ENCODE results near the gene OSBPL6. TPM values are rescaled to one million over a fixed set of nuclear protein-coding genes. Genes with fewer than 3 reads are reported as not detected.
"Not testable (repeated sequence)": the region's sequence is repeated elsewhere in the genome, so short reads cannot be mapped to it uniquely, and the experiment has no call there.

Gene OSBPL6
- polyA plus RNA-seq, 3 donors = 0.22 to 0.48 (median 0.43) TPM

DNA sequence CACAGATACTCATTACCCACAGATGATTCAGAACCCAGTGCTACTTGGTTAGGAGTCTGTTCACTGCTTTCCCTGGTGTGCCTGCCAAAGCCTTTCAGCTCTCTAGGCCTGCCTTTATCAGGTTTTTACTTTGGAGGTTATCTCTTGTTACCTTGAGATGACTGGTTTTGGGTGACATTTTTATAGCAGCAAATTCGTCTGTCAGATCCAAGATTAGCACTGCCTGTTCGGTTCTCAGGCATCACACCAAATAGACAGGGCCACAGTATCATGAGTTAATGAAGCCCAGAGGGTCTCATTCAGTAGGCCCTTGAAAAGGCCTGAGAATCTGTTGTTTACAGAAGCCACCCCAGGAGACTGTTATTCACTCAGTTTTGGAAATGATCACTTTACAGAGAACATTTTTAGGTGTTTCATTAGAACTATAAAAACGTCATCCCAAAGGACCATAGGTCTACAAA lies 121.2 kb downstream of the OSBPL6 start:
- 23 to 50% (median 45%) methylated on average over 3 of the region's 3 CpGs for WGBS, 3 donors
- H3K27ac ChIP-seq (ENCODE audit: low read depth, low read length) = no peak overlapping the region

- WGBS, 3 donors = 42 to 67% (median 45%) methylated on average over 3 of the region's 3 CpGs
- no peak overlapping the region for H3K27ac ChIP-seq (ENCODE audit: low read depth, low read length)
These were observed 123.5 kb downstream of the OSBPL6 start for GRCh38 chr2:178317811-178318210.

- 35 to 60% (median 56%) methylated on average over 4 of the region's 4 CpGs for WGBS, 3 donors
- H3K27ac ChIP-seq (ENCODE audit: low read depth, low read length) = no peak overlapping the region
These were observed 125.8 kb downstream of the OSBPL6 start for GRCh38 chr2:178320011-178320585.

DNA sequence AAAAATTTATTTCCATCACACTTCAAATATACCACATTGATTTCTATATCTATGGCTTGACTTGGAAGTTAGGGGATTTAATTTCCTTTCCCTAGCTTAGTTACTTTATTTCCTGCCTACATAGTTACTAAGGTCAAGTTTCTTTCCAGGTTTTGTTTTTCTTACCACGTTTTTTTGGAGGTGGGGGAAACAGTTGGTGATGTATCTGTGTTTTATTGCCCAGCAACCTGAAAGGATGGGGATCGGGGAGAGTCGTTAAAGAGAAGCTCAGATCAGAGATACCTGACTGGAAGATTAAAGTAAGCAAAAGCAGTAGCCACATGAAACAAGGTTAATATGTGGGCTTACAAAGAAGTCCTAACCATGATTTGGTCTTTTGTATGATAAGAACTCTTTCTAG lies 127.8 kb downstream of the OSBPL6 start:
- 31 to 49% (median 47%) methylated on average over 3 of the region's 3 CpGs for WGBS, 3 donors
- no peak overlapping the region for H3K27ac ChIP-seq (ENCODE audit: low read depth, low read length)

- WGBS, 3 donors = 71 to 87% (median 80%) methylated on average over 6 of the region's 6 CpGs
- not testable (repeated sequence) for H3K27ac ChIP-seq (ENCODE audit: low read depth, low read length)
These were observed 129.0 kb downstream of the OSBPL6 start for GRCh38 chr2:178323331-178323730.

DNA sequence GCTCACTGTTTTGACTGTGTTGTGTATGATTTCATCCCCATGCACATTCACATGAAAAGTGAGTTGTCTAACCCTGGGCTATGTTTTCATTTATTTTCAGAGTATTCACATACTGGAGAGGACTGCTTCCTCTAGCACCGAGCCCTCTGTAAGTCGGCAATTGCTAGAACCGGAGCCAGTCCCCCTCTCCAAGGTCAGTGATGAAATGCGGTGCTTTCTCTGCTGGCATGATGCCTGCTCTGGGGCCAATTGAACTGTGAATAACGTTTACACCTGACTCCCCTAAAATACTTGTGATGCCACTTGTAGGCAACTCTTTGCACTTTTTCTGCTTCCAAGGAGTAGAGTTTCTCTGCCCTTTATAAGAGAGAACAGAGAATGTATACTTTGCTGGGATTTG lies 129.8 kb downstream of the OSBPL6 start:
- no peak overlapping the region for H3K27ac ChIP-seq (ENCODE audit: low read depth, low read length)
- 14 to 23% (median 22%) methylated on average over 5 of the region's 5 CpGs for WGBS, 3 donors

DNA sequence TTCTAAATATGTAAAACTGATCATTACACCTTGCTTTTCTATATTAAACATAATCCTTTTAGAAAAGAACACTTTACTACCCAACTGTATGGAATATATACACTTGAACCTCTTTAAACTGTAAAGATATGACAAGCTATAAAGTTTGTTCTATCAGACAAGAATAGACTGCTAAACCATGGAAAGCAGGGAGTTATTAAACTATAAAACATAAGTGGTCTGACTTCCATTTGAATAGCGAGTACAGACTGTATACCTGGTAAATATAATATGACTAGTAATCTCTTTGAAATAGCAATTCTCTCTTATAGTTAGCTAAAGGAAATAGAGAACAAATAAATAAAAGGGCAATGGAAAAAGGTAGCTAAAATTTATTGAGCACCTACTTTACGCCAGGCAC lies 131.0 kb downstream of the OSBPL6 start:
- H3K27ac ChIP-seq (ENCODE audit: low read depth, low read length) = no peak overlapping the region
- 95 to 99% (median 98%) methylated on average over 2 of the region's 2 CpGs for WGBS, 3 donors

- no peak overlapping the region for H3K27ac ChIP-seq (ENCODE audit: low read depth, low read length)
- WGBS, 3 donors = 61 to 69% (median 65%) methylated on average over 4 of the region's 4 CpGs
These were observed 133.2 kb downstream of the OSBPL6 start for GRCh38 chr2:178327516-178327915.

DNA sequence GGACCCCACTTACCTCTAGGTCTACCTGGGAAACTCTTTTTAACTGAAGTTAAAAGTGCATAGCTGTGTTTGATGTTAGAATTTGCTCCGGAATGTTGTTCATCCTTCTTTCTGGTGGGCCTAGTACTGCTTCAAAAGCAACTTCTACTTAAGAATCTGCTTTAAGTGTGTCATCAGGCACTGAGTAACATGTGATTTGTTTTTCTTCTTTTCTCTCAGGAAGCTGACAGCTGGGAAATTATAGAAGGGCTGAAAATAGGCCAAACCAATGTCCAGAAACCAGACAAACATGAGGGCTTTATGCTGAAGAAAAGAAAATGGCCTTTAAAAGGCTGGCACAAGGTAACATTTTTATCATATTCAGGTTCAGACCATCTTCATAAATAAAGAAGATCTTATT lies 133.7 kb downstream of the OSBPL6 start:
- 79 to 97% (median 79%) methylated on average over 1 of the region's 1 CpG for WGBS, 3 donors

DNA sequence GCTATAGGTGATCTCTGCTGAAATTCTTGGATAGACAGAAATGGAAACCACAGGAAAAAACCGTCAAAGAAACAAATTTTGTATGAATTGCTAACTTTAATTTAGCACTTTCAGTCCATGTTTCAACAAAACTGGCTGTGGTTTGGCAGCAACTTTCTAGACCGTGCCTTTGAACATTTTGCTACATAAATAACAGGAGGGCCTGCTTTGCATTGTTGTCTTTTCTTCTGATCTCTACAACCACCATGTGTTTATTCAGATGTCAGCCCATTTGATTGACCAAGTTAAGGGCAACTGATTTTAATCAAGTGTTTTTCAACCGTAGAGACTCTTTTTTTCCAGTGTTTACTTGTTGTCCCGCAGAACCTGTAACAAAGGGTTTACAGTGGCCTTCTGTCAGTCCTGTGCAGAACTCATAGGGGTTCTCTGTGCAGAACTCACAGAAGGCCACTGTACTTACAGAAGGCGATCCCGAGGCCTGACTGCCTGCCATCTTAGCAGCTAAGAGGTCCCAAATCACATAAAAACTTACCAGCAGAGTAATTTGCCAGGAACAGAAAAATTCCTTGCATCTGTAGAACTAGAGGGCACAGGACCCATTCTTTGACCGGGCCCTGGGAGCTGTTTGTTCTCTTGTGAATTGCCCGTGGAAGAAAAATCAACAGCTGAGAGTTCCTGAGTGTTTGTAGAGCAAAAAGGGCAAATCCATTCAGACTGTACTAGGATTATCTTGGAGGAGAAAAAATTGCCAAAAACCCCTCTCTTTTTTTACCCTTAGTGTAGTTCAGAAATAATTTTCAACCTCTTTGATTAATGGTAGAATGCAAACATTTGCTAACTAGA lies 136.1 kb downstream of the OSBPL6 start:
- WGBS, 3 donors = 86 to 90% (median 89%) methylated on average over 8 of the region's 8 CpGs
- H3K27ac ChIP-seq (ENCODE audit: low read depth, low read length) = no peak overlapping the region

More for the DNA sequence above, 133.7 kb downstream of the OSBPL6 start:
- no peak overlapping the region for H3K27ac ChIP-seq (ENCODE audit: low read depth, low read length)

DNA sequence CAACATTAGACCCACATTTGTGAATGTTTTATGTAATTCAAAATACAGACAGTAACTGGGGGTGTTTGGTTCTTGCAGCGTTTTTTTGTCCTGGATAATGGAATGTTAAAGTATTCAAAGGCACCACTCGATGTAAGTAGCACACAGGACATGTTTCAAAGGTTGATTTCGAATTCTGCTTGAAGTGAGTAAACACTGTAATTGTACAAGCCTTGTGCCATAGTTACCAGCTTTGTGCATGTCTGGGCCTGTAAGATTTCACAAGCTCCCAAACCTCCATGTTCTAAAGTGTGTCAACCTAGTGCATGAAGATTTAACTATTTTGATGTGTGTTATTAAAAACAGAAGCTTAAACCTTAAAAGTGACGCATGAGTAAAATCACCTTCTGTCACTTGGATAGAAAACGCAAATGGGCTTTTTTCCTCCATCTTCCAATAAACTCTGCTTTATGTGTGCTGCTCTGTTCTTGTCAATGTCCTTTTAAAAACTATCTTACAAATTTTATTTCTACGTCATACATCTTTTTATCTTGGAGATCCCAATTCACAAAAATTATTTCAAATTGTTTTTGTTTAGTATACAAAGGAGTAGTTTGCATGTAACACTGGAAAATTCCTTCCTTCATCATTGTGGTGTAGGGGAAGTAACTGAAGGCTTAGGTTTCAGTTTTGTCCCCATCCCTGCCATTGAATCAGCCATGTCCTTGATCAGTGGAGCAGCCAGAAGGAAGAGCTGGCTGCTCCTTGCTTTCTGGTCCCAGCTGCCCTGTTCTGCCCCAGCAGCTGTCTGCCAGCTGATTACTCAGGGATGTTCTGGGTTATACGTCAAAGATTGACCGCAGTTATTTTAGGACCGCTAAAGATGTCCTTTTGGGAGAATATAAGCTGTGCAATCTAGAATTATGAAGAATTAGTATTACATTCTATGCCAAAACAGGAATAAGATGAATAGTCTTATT lies 137.4 kb downstream of the OSBPL6 start:
- WGBS, 3 donors = 93 to 94% (median 94%) methylated on average over 9 of the region's 9 CpGs
- H3K27ac ChIP-seq (ENCODE audit: low read depth, low read length) = no peak overlapping the region

DNA sequence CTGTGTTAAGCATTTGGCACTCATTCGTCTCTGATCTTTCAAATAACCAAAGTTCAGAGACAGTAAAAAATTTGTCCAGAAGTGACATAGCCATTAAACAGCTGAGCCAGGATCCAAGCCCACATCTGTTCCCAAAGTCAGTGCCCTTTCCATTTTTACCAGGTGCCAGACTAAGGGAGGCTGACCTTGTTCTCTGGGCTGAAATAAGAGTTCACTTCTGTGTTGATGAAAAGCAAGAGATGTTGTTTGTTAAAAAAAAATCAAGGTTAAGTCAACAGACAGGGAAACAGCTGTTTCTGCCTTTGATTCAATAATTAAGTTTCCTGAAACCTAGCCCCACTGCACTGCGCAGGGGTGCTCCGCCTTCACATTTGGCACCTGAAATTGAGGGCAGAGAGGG lies 139.5 kb downstream of the OSBPL6 start:
- 38 to 68% (median 66%) methylated on average over 3 of the region's 3 CpGs for WGBS, 3 donors

GRCh38 chr2:178335230-178335629 lies 140.9 kb downstream of the OSBPL6 start:
- H3K27ac ChIP-seq (ENCODE audit: low read depth, low read length) = no peak overlapping the region

More for the DNA sequence above, 139.5 kb downstream of the OSBPL6 start:
- no peak overlapping the region for H3K27ac ChIP-seq (ENCODE audit: low read depth, low read length)

- 87 to 89% (median 87%) methylated on average over 11 of the region's 11 CpGs for WGBS, 3 donors
- no peak overlapping the region for H3K27ac ChIP-seq (ENCODE audit: low read depth, low read length)
These were observed 149.8 kb downstream of the OSBPL6 start for GRCh38 chr2:178344121-178344520.

- 89 to 99% (median 95%) methylated on average over 2 of the region's 2 CpGs for WGBS, 3 donors
These were observed 151.6 kb downstream of the OSBPL6 start for GRCh38 chr2:178345951-178346350.

DNA sequence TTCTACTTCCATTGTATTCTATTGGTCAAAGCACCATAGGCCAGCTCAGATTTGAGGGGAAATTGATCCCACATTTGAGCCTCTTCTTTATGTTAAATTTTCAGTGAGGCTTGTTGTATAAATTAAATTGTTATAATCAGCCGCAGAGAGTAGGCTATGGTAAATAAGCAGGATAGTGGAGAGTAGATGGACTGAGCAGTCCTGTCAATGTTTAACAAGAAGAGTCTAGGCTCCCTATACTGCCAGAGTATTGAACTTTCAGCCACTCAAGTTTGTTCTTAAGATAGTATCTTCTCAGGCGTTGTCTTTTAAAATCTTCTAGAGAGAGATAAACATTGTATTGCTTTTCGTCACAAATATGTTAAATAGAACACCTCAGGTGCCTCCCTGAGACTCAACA lies 155.7 kb downstream of the OSBPL6 start:
- WGBS, 3 donors = 74 to 89% (median 81%) methylated on average over 3 of the region's 3 CpGs

More at GRCh38 chr2:178345951-178346350, 151.6 kb downstream of the OSBPL6 start:
- no peak overlapping the region for H3K27ac ChIP-seq (ENCODE audit: low read depth, low read length)

GRCh38 chr2:178357704-178358103 lies 163.4 kb downstream of the OSBPL6 start:
- not testable (repeated sequence) for H3K27ac ChIP-seq (ENCODE audit: low read depth, low read length)
- WGBS, 3 donors = 94 to 96% (median 96%) methylated on average over 4 of the region's 4 CpGs

More for the DNA sequence above, 155.7 kb downstream of the OSBPL6 start:
- no peak overlapping the region for H3K27ac ChIP-seq (ENCODE audit: low read depth, low read length)

GRCh38 chr2:178359192-178359912 lies 165.0 kb downstream of the OSBPL6 start:
- no peak overlapping the region for H3K27ac ChIP-seq (ENCODE audit: low read depth, low read length)
- whole genome bisulfite sequencing, 3 donors = 78 to 94% (median 80%) methylated on average over 7 of the region's 7 CpGs
